HG02610 (cell line): Measurements from ENCODE around the gene GNAI1.

Experiments
- ATAC-seq: cut with Tn5 transposase; IDR thresholded peaks from one replicate; pipeline ENCODE4 v1.9.1; 2021; ENCODE audit warnings: mild to moderate bottlenecking, moderate library complexity; ENCODE audit not compliant: unreplicated experiment

GNAI1 gene

GRCh38 chr7:80244206-80244916, 109.7 kb downstream of the GNAI1 start:
- no peak for ATAC-seq

GRCh38 chr7:80247144-80247543, 112.5 kb downstream of the GNAI1 start:
- no peak for ATAC-seq

GRCh38 chr7:80247891-80248290, 113.3 kb downstream of the GNAI1 start:
- ATAC-seq: no peak

- ATAC-seq: no peak
Measured at GRCh38 chr7:80249184-80249583, 114.6 kb downstream of the GNAI1 start.

- ATAC-seq: no peak
Measured at GRCh38 chr7:80249619-80250295, 115.1 kb downstream of the GNAI1 start.

GRCh38 chr7:80253237-80253636, 118.6 kb downstream of the GNAI1 start:
- no peak for ATAC-seq

GRCh38 chr7:80253653-80254052, 119.0 kb downstream of the GNAI1 start:
- ATAC-seq: no peak

GRCh38 chr7:80255656-80256055, 121.0 kb downstream of the GNAI1 start:
- ATAC-seq: no peak

- ATAC-seq: no peak
Measured at GRCh38 chr7:80257756-80258155, 123.1 kb downstream of the GNAI1 start.

- ATAC-seq: no peak
Measured at GRCh38 chr7:80260606-80261005, 126.0 kb downstream of the GNAI1 start.

GRCh38 chr7:80263333-80263732, 128.7 kb downstream of the GNAI1 start:
- ATAC-seq: no peak

- no peak for ATAC-seq
Measured at GRCh38 chr7:80263821-80264220, 129.2 kb downstream of the GNAI1 start.

GRCh38 chr7:80264769-80265495, 130.3 kb downstream of the GNAI1 start:
- ATAC-seq: no peak

- ATAC-seq: no peak
Measured at GRCh38 chr7:80272560-80273239, 138.1 kb downstream of the GNAI1 start.

- ATAC-seq: no peak
Measured at GRCh38 chr7:80273327-80273726, 138.7 kb downstream of the GNAI1 start.

GRCh38 chr7:80275192-80275605, 140.6 kb downstream of the GNAI1 start:
- ATAC-seq: no peak
